Fibroblast of the aortic adventitia (primary cell): ENCODE data around the gene BRINP1. TPM values are rescaled to one million over a fixed set of nuclear protein-coding genes. Genes with fewer than 3 reads are reported as not detected.

Source experiments
- DNase-seq: peaks from one replicate; pipeline ENCODE4 v3.0.0-alpha.2; 2010; ENCODE audit warnings: low read depth
- H3K4me3 ChIP-seq: 2 replicates; pipeline ENCODE4 v1.5.1; 2011; ENCODE audit warnings: low read depth, mild to moderate bottlenecking, control low read depth, low read length, moderate library complexity
- CTCF ChIP-seq: IDR thresholded peaks from 2 replicates; pipeline ENCODE4 v1.5.1; 2011; ENCODE audit warnings: mild to moderate bottlenecking, low read length, control low read depth, inconsistent platforms; ENCODE audit not compliant: insufficient read depth
- total RNA-seq: library from RNA; depleted of rRNA; stranded (reverse); fragments of >200 nt; gene quantifications from 2 replicates; pipeline ENCODE4 v1.2.3, GENCODE V29; 2012; ENCODE audit warnings: low replicate concordance

Gene BRINP1
- total RNA-seq, 1 donor = 5.8 TPM

GRCh38 chr9:119154527-119154926 lies 214.7 kb downstream of the BRINP1 start:
- no peak overlapping the region for H3K4me3 ChIP-seq
- no peak for DNase-seq
- no peak for TF ChIP-seq CTCF

GRCh38 chr9:119153402-119153801 lies 215.8 kb downstream of the BRINP1 start:
- no peak for DNase-seq
- no peak overlapping the region for H3K4me3 ChIP-seq
- TF ChIP-seq CTCF = no peak

GRCh38 chr9:119148855-119149254 lies 220.4 kb downstream of the BRINP1 start:
- DNase-seq = no peak
- H3K4me3 ChIP-seq = no peak overlapping the region
- no peak for TF ChIP-seq CTCF

DNA sequence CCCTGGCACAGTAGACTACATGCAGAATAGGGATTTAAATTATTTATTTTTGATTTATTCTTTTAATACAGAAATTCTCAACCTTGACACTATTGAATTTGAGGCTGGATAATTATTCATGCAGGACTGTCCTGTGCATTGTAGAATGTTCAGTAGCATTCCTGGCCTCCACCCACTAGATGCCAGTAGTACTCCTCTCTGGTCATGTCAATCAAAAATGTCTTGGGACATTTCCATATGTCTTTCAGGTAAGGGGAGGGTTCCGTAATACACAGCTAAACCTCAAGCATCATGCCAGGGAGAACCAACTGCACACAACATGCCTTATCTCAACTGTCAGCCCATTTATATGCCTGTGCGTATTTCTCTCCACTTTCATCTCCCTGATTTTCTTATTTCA lies 231.8 kb downstream of the BRINP1 start:
- TF ChIP-seq CTCF = no peak
- no peak for DNase-seq
- no peak overlapping the region for H3K4me3 ChIP-seq

- TF ChIP-seq CTCF = no peak
- no peak for DNase-seq
- H3K4me3 ChIP-seq = no peak overlapping the region
These were observed 243.2 kb downstream of the BRINP1 start for GRCh38 chr9:119126040-119126439.

- no peak overlapping the region for H3K4me3 ChIP-seq
- TF ChIP-seq CTCF = no peak
- DNase-seq = no peak
These were observed 247.3 kb downstream of the BRINP1 start for GRCh38 chr9:119121899-119122298.

- no peak overlapping the region for H3K4me3 ChIP-seq
- no peak for DNase-seq
- no peak for TF ChIP-seq CTCF
These were observed 251.8 kb downstream of the BRINP1 start for GRCh38 chr9:119117409-119117808.
